KMS-11 (cell line): ENCODE measurements around the gene PILRA.

Experiments used
- H2AFZ ChIP-seq: fragments of 200-600 bp; sonication (generic); 2 replicates; pipeline ENCODE4 v1.6.1; 2016; ENCODE audit warnings: antibody characterized with exemption, mixed run types, low read depth
- H3K27ac ChIP-seq: fragments of 200-600 bp; sonication (generic); 2 replicates; pipeline ENCODE4 v1.6.1; 2016; ENCODE audit warnings: mild to moderate bottlenecking, mixed run types
- H3K27me3 ChIP-seq: fragments of 200-600 bp; sonication (generic); 2 replicates; pipeline ENCODE4 v1.6.1; 2017; ENCODE audit warnings: mild to moderate bottlenecking, low read depth, mixed run types, moderate library complexity; ENCODE audit not compliant: insufficient read depth
- H3K36me3 ChIP-seq: fragments of 200-600 bp; sonication (generic); 2 replicates; pipeline ENCODE4 v1.6.1; 2017; ENCODE audit warnings: mild to moderate bottlenecking, mixed run types; ENCODE audit not compliant: insufficient read depth
- H3K4me1 ChIP-seq: fragments of 200-600 bp; sonication (generic); 2 replicates; pipeline ENCODE4 v1.6.1; 2016; ENCODE audit warnings: mild to moderate bottlenecking, low read depth, mixed run types; ENCODE audit not compliant: poor library complexity, severe bottlenecking
- H3K4me2 ChIP-seq: fragments of 200-600 bp; sonication (generic); 2 replicates; pipeline ENCODE4 v1.7.0; 2016; ENCODE audit warnings: mild to moderate bottlenecking, mixed run types
- H3K4me3 ChIP-seq: fragments of 200-600 bp; sonication (generic); IDR thresholded peaks from 2 replicates; pipeline ENCODE4 v1.6.1; 2017; ENCODE audit warnings: low read depth, low read length, mixed read lengths; ENCODE audit not compliant: insufficient read depth
- H3K79me2 ChIP-seq: fragments of 200-600 bp; sonication (generic); 2 replicates; pipeline ENCODE4 v1.6.1; 2016; ENCODE audit warnings: low read depth, mixed run types; ENCODE audit not compliant: insufficient read depth
- H3K9ac ChIP-seq: fragments of 200-600 bp; sonication (generic); 2 replicates; pipeline ENCODE4 v1.6.1; 2016; ENCODE audit warnings: mild to moderate bottlenecking, mixed run types
- H4K20me1 ChIP-seq: fragments of 200-600 bp; sonication (generic); 2 replicates; pipeline ENCODE4 v1.6.1; 2016; ENCODE audit warnings: mild to moderate bottlenecking, mixed run types; ENCODE audit not compliant: insufficient read depth
- CTCF ChIP-seq: fragments of 200-600 bp; sonication (generic); conservative IDR thresholded peaks from 2 replicates; pipeline ENCODE4 v1.6.1; 2017; ENCODE audit warnings: low read depth, mild to moderate bottlenecking, antibody characterized with exemption, low read length, moderate library complexity, mixed read lengths

The PILRA gene

DNA sequence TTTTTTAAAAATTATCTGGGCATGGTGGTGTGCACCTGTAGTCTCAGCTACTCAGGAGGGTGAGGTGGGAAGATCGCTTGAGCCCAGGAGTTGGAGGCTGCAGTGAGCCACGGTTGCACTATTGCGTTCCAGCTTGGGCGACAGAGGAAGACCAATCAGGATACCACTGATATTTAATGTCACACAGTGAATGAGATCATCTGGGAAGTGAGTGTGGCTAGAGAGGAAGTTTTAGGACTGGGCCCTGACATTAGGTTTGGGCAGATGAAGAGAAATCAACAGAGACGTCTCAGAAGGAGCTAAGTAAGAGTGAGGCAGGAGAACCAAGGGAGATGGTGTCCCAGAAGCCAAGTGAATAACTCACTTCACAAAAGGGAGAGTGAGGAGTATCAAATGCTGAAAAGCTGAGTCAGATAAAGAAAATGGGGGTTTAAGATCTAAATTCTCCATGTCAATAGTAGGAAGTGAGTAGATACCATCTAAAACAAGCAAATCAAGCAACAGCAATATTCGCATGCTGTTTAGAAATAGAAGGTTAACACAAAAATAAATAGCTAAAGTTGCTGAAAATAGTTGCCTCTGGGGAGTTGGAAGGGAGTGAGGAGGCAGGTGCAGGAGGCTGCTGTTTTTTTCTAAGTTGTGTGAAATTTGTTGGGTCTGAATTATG lies 11.5 kb downstream of the PILRA start:
- no peaks in the 10 kb centered on the region for H4K20me1 ChIP-seq
- no peak overlapping the region for H2AFZ ChIP-seq
- no peaks in the 10 kb centered on the region for H3K36me3 ChIP-seq
- no peak overlapping the region for H3K27ac ChIP-seq
- no peak overlapping the region for H3K9ac ChIP-seq
- no peak overlapping the region for H3K4me3 ChIP-seq
- no peaks in the 10 kb centered on the region for H3K4me1 ChIP-seq
- H3K4me2 ChIP-seq = no peak overlapping the region
- no peak for TF ChIP-seq CTCF
- no peaks in the 10 kb centered on the region for H3K27me3 ChIP-seq
- H3K79me2 ChIP-seq = no peaks in the 10 kb centered on the region

DNA sequence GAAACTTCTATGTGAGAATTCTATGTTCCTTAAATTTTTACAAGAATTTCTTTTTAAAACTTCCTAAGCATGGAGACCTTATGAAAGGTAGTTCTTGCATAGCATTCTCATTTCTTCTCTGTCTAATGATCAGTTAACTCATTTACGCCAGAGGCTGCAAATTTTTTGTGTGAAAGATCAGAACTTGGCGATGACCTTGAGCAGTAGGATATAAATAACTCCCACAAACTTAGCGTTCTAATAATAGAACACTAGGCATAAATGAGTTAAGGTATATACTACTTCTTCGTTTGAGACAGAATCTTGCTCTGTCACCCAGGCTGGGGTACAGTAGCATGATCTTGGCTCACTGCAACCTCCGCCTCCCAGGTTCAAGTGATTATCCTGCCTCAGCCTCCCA lies 13.7 kb downstream of the PILRA start:
- H4K20me1 ChIP-seq = no peaks in the 10 kb centered on the region
- TF ChIP-seq CTCF = no peak
- H3K27ac ChIP-seq = no peak overlapping the region
- no peak overlapping the region for H3K9ac ChIP-seq
- no peaks in the 10 kb centered on the region for H3K36me3 ChIP-seq
- H3K79me2 ChIP-seq = no peaks in the 10 kb centered on the region
- H3K4me2 ChIP-seq = no peak overlapping the region
- no peaks in the 10 kb centered on the region for H3K4me1 ChIP-seq
- no peak overlapping the region for H2AFZ ChIP-seq
- H3K27me3 ChIP-seq = no peaks in the 10 kb centered on the region; the same call in 1 of the 2 replicates
- H3K4me3 ChIP-seq = no peak overlapping the region

GRCh38 chr7:100387695-100388094 lies 14.4 kb downstream of the PILRA start:
- TF ChIP-seq CTCF = no peak
- H3K4me3 ChIP-seq = no peak overlapping the region
- H3K4me1 ChIP-seq = no peaks in the 10 kb centered on the region
- H3K9ac ChIP-seq = no peak overlapping the region
- no peak overlapping the region for H3K27ac ChIP-seq
- H3K27me3 ChIP-seq = no peaks in the 10 kb centered on the region; the same call in 1 of the 2 replicates
- H3K4me2 ChIP-seq = no peak overlapping the region
- H3K79me2 ChIP-seq = no peaks in the 10 kb centered on the region
- no peaks in the 10 kb centered on the region for H4K20me1 ChIP-seq
- no peak overlapping the region for H2AFZ ChIP-seq
- H3K36me3 ChIP-seq = no peaks in the 10 kb centered on the region

DNA sequence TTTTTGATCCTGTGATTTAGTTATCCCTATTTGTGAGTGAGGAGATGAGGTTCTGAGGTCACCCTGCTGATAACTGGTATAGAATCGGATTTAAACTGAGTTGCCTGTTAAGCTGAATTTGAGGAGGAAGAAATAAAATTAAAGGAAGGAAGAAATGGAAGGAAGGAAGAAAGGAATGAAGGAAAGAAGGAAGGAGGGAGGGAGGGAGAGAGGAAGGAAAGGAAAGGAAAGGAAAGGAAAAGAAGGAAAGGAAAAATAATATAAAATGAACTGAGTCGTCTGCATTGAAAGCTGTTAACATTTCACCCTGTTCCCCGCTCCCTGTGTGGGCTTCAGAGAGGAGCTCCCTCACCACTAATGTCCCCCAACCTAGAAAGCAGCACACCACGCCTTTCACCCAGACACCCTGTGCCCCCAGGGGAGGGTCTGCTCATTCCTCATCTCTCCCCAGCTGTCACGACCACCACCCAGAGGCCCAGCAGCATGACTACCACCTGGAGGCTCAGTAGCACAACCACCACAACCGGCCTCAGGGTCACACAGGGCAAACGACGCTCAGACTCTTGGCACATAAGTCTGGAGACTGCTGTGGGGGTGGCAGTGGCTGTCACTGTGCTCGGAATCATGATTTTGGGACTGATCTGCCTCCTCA lies 16.3 kb downstream of the PILRA start:
- Histone ChIP-seq H3K4me2 (no peak overlapping the region), H3K4me3 (no peak overlapping the region)

More for the DNA sequence above, 16.3 kb downstream of the PILRA start:
- no peaks in the 10 kb centered on the region for H4K20me1 ChIP-seq
- H3K4me1 ChIP-seq = peaks cover 2% of the 10 kb centered on the region
- no peaks in the 10 kb centered on the region for H3K79me2 ChIP-seq
- no peak overlapping the region for H3K27ac ChIP-seq
- H3K27me3 ChIP-seq = no peaks in the 10 kb centered on the region; the same call in 1 of the 2 replicates
- H3K36me3 ChIP-seq = no peaks in the 10 kb centered on the region
- no peak overlapping the region for H2AFZ ChIP-seq
- no peak for TF ChIP-seq CTCF
- H3K9ac ChIP-seq = no peak overlapping the region
